Thyroid gland (tissue), 4 donors: Measurements from ENCODE around the gene APP.

Experiments used
- POLR2A ChIP-seq, 2 donors: fragments of 450-650 bp; IDR thresholded peaks; one replicate each; pipeline ENCODE4 v1.6.1; 2017; ENCODE audit warnings: antibody characterized with exemption in 2 of 2, mild to moderate bottlenecking in 2 of 2, moderate library complexity in 1 of 2
- TF ChIP-seq, protein P1 (sequence below), 6 experiments: fragments of 200-600 bp in 3 of 6; fragments of 450-650 bp in 3 of 6; sonication (generic) in 3 of 6; IDR thresholded peaks; one replicate each; pipeline ENCODE4 v1.5.1; 2016 to 2019; ENCODE audit warnings: antibody characterized with exemption in 6 of 6, mild to moderate bottlenecking in 2 of 6, inconsistent platforms in 1 of 6, moderate library complexity in 1 of 6

DNA sequence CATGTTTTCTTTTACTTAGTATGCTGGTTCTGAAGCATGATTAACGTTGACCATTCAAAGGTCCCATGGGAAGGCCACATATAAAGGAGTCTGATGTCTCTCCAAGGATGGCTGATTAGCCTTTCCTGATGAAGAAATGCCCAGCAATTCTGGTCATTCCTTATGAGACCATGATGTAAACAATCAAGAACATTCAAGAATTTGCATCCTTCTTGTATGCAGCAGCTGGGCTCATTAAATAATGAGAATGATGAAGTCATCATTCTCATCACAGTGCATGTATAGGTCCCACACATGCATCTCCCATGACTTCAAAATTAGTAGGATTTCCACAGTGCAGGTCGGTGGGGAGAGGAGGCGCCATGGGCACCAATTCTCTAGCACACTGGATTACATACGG, 85.4 kb downstream of the APP start:
- TF ChIP-seq, protein P1, sequence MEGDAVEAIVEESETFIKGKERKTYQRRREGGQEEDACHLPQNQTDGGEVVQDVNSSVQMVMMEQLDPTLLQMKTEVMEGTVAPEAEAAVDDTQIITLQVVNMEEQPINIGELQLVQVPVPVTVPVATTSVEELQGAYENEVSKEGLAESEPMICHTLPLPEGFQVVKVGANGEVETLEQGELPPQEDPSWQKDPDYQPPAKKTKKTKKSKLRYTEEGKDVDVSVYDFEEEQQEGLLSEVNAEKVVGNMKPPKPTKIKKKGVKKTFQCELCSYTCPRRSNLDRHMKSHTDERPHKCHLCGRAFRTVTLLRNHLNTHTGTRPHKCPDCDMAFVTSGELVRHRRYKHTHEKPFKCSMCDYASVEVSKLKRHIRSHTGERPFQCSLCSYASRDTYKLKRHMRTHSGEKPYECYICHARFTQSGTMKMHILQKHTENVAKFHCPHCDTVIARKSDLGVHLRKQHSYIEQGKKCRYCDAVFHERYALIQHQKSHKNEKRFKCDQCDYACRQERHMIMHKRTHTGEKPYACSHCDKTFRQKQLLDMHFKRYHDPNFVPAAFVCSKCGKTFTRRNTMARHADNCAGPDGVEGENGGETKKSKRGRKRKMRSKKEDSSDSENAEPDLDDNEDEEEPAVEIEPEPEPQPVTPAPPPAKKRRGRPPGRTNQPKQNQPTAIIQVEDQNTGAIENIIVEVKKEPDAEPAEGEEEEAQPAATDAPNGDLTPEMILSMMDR (IDR thresholded peaks at IDR 0.05): no peak
- TF ChIP-seq POLR2A (IDR thresholded peaks at IDR 0.05): no peak
